Activated T-helper 17 cell treated with anti-CD3 and anti-CD28 coated beads, Interleukin-2, amount 50 U/mL, for 72 hours (primary cell): ENCODE results near the gene TOP3B. TPM values are rescaled to one million over a fixed set of nuclear protein-coding genes. Genes with fewer than 3 reads are reported as not detected.
"Not testable (repeated sequence)": the region's sequence is repeated elsewhere in the genome, so short reads cannot be mapped to it uniquely, and the experiment has no call there.

ENCODE experiments used
- ATAC-seq: fragments of 150-1000 bp; cut with Tn5 transposase; replicated peaks from 2 replicates; pipeline ENCODE4 v1.10.0; 2021; ENCODE audit warnings: mild to moderate bottlenecking, moderate library complexity
- H3K27ac Mint-ChIP-seq: one replicate; pipeline ENCODE4 v1.8.0; 2022; ENCODE audit warnings: mixed read lengths
- H3K27me3 Mint-ChIP-seq: one replicate; pipeline ENCODE4 v1.8.0; 2022; ENCODE audit warnings: mixed read lengths
- H3K36me3 Mint-ChIP-seq: one replicate; pipeline ENCODE4 v1.8.0; 2022; ENCODE audit warnings: low read depth, mild to moderate bottlenecking, mixed read lengths
- H3K4me1 Mint-ChIP-seq: one replicate; pipeline ENCODE4 v1.8.0; 2022; ENCODE audit warnings: mixed read lengths
- H3K4me3 Mint-ChIP-seq: one replicate; pipeline ENCODE4 v1.8.0; 2022; ENCODE audit warnings: mild to moderate bottlenecking, mixed read lengths
- H3K9me3 Mint-ChIP-seq: one replicate; pipeline ENCODE4 v1.8.0; 2022; ENCODE audit warnings: mixed read lengths
- total RNA-seq, 2 donors: library from RNA; stranded (reverse); gene quantifications; one replicate each; pipeline ENCODE4 v1.2.3, GENCODE V29; 2022

Gene TOP3B
- total RNA-seq, 2 donors from 2014 or later: 34.6 to 42.3 TPM

DNA sequence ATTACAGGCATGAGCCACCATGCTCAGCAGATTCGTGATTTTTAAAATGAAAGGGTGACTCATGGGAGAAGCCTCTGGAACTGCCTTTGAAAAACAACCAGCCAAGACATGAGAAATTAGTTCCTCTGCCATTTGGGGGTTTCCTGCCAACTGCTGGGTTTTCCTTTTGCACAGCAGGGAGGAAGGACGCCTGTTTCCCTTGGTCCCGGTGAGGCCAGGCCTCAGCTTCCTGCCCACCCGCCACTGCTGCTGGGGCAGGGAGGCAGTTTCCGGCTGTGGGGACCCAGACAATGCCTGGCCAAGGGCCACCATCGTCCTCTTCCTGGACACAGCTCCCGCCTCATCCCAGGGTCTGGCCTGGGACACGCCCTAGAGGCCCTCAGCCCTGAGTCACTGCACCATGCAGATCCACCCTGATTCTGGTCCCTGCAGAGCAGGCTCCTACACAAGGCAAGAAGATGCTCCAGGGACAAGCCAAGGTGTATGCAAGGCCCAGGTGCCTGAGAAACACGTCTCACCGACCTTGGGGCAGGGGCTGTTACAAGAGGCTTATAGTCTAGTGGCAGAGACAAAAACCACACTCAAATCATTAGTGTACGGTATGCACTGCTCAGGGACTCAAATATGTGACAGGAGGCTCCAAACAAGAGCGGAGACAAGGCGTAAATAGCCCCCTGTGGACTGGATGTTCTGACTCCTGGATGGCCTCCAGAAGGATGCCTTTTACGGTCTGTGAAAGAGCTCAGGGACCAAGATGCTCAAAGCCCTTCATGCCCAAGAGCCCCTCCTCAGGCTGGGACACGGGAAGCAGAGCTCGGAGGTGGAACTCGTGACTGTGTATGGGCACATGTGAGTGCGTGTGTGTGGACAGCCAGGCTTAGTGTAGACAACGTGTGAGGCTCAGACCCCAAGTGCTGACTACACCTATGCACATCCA, 39.9 kb downstream of the TOP3B start:
- Mint-ChIP-seq H3K4me3 (peak overlapping the region; percentile 15), H3K36me3 (peaks cover 6% of the 10 kb centered on the region), H3K27ac (peak overlapping the region; percentile 84), H3K9me3 (no peaks in the 10 kb centered on the region), H3K4me1 (peaks cover 22% of the 10 kb centered on the region), H3K27me3 (no peaks in the 10 kb centered on the region)
- peak; percentile 60 for ATAC-seq

DNA sequence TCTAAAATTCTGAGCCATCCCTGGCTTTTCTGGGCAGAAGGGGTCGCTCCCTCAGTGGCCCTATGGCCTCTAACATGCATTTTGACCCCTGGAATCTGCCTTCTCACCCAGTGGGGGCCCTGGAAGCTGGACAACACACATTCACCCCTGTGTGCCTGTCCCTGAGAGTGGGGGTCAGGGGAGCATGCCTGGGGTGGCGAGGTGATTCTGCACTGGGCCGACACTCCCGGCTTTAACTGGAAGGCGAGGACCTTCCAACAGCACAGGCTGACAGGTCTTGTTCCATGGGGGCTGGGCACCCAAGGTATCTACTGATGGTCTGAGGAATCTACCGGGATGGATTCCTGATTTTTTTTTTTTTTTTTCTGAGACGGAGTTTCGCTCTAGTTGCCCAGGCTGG, 40.7 kb downstream of the TOP3B start:
- no peak for ATAC-seq
- Mint-ChIP-seq H3K27ac (peak overlapping the region; percentile 84), H3K36me3 (peaks cover 6% of the 10 kb centered on the region), H3K4me3 (peak overlapping the region; percentile 15), H3K4me1 (peaks cover 20% of the 10 kb centered on the region), H3K9me3 (no peaks in the 10 kb centered on the region), H3K27me3 (no peaks in the 10 kb centered on the region)

DNA sequence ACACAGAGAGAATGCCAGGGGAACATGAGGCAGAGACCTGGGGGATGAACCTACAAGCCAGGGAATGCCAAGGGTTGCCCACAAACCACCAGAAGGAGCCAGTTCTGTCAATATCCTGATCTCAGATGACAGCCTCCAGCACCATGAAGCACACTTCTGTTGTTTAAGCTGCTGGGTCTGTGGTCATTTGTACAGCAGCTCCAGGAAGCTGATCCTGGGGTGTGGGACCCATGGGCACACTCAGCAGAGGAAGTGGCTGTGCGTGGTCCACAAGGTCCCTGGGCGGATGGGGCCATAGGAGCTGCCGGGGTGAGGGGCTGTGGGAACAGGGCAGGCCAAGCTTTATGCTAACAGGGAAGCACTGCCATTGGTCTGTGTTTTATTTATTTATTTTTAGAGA, 42.1 kb downstream of the TOP3B start:
- H3K36me3 Mint-ChIP-seq: peaks cover 6% of the 10 kb centered on the region
- peak overlapping the region; percentile 87 for H3K27ac Mint-ChIP-seq
- no peak overlapping the region for H3K4me3 Mint-ChIP-seq
- H3K4me1 Mint-ChIP-seq: peaks cover 20% of the 10 kb centered on the region
- H3K9me3 Mint-ChIP-seq: no peaks in the 10 kb centered on the region
- ATAC-seq: no peak
- no peaks in the 10 kb centered on the region for H3K27me3 Mint-ChIP-seq

DNA sequence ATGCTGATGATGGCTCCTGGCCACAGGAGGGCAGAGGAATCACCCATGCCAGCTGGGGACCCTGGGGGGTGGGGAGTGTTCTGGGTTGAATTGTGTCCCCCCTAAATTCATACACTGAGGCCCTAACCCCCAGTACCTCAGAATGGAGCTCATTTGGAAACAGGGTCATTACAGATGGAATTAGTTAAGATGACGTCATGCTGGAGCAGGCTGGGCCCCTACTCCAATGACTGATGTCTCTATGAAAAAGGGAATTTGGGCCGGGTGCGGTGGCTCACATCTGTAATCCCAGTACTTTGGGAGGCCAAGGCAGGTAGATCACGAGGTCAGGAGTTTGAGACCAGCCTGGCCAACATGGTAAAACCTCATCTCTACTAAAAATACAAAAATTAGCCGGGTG, 42.7 kb downstream of the TOP3B start:
- ATAC-seq, H3K4me3 Mint-ChIP-seq, H3K9me3 Mint-ChIP-seq, H3K36me3 Mint-ChIP-seq, H3K27me3 Mint-ChIP-seq: not testable (repeated sequence)
- Mint-ChIP-seq H3K4me1 (peaks cover 20% of the 10 kb centered on the region), H3K27ac (peak overlapping the region; percentile 87)

DNA sequence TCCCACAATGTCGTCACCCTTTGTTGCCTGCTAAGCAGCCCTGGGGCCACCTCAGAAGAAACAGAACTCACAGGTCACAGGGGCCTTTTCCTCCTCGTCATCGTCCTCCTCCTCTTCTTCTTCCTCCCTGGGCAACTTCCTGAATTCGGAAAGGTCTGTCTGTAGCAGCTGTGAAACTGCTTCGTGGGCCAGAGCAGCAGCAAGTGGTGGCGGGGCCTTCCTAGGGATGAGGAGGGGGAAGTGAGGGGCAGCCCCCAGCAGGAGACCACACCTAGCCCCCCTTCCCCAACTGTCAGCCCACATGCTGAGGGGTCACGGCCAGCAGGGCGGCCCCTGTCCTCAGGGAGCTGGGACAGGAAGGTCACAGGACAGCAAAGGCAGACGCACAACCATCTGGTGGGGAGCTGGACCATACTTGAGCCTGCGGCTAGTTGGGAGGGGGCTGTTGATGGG, 43.1 kb downstream of the TOP3B start:
- Mint-ChIP-seq H3K27me3 (no peaks in the 10 kb centered on the region), H3K4me3 (peak overlapping the region; percentile 84), H3K36me3 (peaks cover 10% of the 10 kb centered on the region), H3K4me1 (peaks cover 20% of the 10 kb centered on the region), H3K27ac (peak overlapping the region; percentile 87), H3K9me3 (no peaks in the 10 kb centered on the region)
- ATAC-seq: no peak

DNA sequence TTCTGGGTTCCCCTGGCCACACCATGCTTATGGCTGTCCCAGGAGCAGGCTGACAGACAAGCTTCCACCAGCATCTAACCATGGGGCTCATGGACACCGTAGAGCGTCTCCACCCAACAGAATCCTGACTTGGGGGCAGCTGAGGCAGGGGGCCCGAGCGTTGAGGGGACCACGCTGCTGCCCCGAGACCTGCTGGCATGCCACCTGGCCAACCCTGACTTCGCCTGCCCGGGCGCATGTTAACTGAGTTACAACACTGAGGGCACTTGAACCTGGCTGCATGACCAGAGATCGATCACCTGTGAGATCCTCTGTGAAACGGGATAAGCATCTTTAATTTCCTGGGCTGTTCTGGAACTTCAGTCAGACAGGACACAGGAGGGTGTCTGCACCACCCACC, 43.7 kb downstream of the TOP3B start:
- peaks cover 20% of the 10 kb centered on the region for H3K4me1 Mint-ChIP-seq
- no peaks in the 10 kb centered on the region for H3K27me3 Mint-ChIP-seq

DNA sequence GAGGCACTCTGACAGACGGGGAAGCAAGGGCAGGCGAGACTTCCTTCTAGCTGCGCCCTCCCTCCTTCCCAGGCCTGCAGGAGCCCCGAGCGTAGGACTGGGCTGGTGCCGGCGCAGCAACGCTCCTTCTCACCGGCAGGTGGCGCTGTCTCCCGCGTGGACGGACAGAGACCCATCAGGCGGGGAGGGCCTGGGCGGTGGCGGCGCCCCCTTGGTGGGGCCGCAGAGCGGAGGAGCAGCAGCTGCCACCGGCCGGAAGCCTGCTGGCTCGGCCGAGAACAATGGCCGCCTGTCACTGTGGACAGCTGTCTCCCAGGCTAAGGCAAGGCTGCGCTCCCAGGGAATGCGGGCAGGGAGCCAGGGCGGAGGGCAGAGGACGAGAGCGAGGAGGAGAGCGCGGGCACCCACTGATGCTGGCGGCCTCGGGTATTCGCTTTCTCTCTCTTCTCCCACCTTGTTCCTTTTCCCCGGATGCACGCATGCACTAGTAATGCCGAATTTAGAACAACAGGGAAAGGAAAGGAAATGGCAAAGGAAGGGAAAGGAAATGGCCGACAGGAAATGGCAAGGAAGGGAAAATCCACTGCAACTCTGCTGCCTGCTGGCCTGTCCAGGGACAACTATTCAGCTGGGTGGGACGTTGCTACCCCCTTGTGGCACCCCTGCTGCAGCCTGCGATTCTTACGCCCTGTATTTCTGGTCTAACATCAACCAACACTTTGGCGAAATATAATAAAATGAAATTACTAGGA, 44.3 kb downstream of the TOP3B start:
- peak; percentile 93 for ATAC-seq
- no peaks in the 10 kb centered on the region for H3K27me3 Mint-ChIP-seq
- H3K4me1 Mint-ChIP-seq: peaks cover 20% of the 10 kb centered on the region
- peaks cover 10% of the 10 kb centered on the region for H3K36me3 Mint-ChIP-seq
- H3K9me3 Mint-ChIP-seq: no peaks in the 10 kb centered on the region
- H3K4me3 Mint-ChIP-seq: peak overlapping the region; percentile 84
- H3K27ac Mint-ChIP-seq: peak overlapping the region; percentile 87

More for the DNA sequence above, 43.7 kb downstream of the TOP3B start:
- no peak for ATAC-seq
- H3K9me3 Mint-ChIP-seq: no peaks in the 10 kb centered on the region
- H3K27ac Mint-ChIP-seq: peak overlapping the region; percentile 87
- H3K4me3 Mint-ChIP-seq: peak overlapping the region; percentile 84
- H3K36me3 Mint-ChIP-seq: peaks cover 10% of the 10 kb centered on the region

DNA sequence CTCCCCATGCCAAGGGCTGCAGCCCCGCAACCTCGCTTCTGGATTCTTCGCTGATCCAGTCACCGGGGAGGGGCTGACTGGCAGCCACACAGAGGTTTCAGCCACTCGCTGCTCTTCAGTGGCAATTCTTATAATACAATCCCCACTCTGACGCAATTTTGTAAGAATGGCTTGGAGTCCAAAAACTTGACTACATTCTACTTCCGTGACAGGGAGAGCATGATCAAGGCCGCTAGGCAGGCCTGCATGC, 44.8 kb downstream of the TOP3B start:
- peaks cover 6% of the 10 kb centered on the region for H3K36me3 Mint-ChIP-seq
- H3K4me3 Mint-ChIP-seq: peak overlapping the region; percentile 84
- H3K27ac Mint-ChIP-seq: peak overlapping the region; percentile 87
- peaks cover 17% of the 10 kb centered on the region for H3K4me1 Mint-ChIP-seq
- no peaks in the 10 kb centered on the region for H3K27me3 Mint-ChIP-seq
- ATAC-seq: no peak
- H3K9me3 Mint-ChIP-seq: no peaks in the 10 kb centered on the region

DNA sequence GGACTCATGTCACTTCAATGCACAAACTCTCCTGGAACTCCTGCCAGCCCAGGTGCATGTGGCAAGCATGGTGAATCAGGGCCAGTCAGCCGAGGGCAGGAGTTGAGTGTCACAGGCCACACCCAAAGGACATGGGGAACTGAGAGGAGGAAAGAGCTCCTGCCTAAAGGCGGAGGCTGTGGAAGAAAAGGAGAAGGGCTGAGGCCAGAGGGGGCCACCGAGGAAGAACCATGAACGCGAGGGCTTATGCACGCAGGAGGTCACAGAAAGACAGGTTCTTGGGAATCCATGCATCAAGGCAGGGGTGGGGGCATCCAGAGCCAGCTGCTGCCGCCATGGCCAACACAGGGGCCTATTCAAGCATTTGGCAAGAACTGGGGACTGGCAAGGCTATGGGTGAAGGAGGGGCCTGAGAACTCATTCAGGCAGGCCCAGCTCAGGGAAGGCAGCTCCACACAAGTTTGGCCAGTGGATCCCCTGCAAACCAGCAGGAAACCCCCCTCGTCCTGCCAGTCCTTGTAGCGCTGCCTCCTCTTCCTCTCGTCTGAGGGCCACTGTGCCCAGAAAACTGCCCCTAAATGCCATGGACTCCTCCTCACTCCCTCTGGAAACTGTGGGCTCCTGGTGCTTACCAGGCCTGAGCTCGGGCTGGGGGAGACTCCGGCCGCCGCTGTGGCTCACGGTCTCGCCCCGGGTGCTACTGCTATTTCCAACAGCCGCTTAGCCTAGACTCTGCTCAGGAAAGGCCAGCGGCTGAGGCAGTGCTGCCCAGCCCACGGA, 45.4 kb downstream of the TOP3B start:
- Mint-ChIP-seq H3K4me3 (peak overlapping the region; percentile 84), H3K27ac (no peak overlapping the region)

DNA sequence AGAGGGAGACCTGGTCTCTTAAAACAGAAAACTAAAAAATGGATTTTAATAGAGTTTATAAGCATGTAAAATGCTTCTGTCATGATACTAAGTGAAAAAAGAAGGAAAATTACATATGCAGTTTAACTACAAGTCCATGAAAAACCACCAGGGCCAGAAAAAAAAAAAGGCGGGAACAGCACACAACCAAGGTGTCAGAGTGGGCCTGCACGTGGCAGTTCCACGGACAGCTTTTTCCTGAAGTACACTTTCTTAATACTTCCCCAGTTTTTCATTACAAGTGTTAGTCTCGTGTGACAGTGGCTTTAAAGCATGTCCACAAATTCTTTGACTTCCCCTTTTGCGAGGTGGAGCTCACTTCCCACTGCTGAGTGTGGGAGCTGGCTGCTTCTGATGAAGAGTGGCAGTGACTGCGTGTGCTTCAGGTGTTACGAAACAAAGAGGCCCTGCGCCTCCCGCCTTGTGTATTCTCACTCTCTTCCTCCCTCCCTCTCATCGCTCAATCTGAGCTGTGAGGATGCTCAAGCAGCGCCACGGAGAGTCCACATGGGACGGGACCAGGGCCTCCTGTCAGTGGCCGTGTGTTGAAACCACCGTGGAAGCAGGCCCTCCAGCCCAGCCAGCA, 46.3 kb downstream of the TOP3B start:
- Mint-ChIP-seq H3K4me3 (no peak overlapping the region), H3K4me1 (peaks cover 9% of the 10 kb centered on the region), H3K27me3 (no peaks in the 10 kb centered on the region), H3K27ac (no peak overlapping the region), H3K36me3 (peaks cover 4% of the 10 kb centered on the region), H3K9me3 (no peaks in the 10 kb centered on the region)
- ATAC-seq: no peak

More for the DNA sequence above, 45.4 kb downstream of the TOP3B start:
- H3K27me3 Mint-ChIP-seq: no peaks in the 10 kb centered on the region
- H3K4me1 Mint-ChIP-seq: peaks cover 14% of the 10 kb centered on the region
- H3K36me3 Mint-ChIP-seq: peaks cover 4% of the 10 kb centered on the region
- no peak for ATAC-seq
- H3K9me3 Mint-ChIP-seq: no peaks in the 10 kb centered on the region

DNA sequence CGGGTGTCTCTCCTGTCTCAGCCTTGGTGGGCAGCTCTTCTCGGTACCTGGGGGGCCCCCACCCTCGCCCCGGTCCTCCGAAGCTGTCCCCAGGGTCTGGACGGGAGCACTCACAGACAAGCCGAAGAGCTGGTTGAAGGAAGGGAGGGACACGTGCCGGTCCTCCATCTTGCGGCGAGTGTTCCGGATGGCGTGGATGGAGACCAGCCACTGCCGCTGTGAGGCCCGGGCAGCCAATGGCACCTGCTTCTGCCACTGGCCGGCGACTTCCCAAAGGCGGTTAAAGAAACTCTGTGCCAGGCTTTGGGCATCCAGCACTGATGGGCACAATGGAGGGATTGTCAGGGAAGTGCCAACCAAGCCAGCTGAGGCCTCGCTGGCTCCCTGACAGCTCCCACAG, 48.7 kb downstream of the TOP3B start:
- Mint-ChIP-seq H3K27ac (no peak overlapping the region), H3K36me3 (peaks cover 21% of the 10 kb centered on the region), H3K27me3 (no peaks in the 10 kb centered on the region), H3K4me3 (no peak overlapping the region), H3K9me3 (no peaks in the 10 kb centered on the region), H3K4me1 (no peaks in the 10 kb centered on the region)
- ATAC-seq: no peak

DNA sequence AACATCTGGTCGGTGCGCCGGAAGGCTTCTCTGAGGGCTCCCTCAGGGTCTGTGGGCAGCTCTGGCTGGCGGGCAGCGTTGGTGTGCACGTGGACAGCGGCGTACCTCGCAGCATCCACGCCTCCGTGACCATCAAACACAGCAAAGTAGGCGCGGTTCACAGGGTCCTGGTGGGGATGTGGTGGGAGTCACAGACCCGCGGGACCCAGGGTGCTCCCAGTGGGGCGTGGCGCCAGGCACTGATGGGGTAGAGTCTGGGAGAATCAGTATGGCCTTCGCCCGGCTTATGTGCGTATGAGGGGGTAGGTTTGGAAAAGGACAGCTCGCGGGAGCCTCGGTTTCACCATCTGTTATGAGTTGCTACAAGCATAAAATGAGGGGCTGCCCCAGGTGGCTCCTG, 49.2 kb downstream of the TOP3B start:
- H3K27ac Mint-ChIP-seq: no peak overlapping the region
- H3K9me3 Mint-ChIP-seq: no peaks in the 10 kb centered on the region
- H3K4me3 Mint-ChIP-seq: no peak overlapping the region
- peaks cover 21% of the 10 kb centered on the region for H3K36me3 Mint-ChIP-seq
- H3K4me1 Mint-ChIP-seq: no peaks in the 10 kb centered on the region
- no peaks in the 10 kb centered on the region for H3K27me3 Mint-ChIP-seq
- no peak for ATAC-seq

DNA sequence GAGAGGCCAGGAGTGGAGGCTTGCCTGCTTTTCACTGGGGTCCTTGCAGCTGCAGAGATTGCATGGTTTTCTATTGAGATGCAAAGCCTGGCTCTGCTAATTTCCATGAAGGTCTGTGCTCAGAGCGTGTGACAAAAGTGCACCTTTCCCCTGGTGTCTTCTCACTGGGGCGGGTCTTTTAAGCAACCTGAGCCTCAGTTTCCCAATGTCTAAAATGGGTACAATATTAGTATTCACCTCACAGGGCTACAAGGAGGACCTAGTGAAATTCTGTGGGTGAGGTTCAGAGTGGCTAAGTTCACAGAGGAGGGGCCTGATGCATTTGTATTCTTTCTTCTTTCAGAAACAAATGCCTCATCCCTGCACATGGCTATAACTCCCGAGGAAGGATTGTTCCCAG, 50.2 kb downstream of the TOP3B start:
- H3K9me3 Mint-ChIP-seq: no peaks in the 10 kb centered on the region
- peaks cover 21% of the 10 kb centered on the region for H3K36me3 Mint-ChIP-seq
- no peak for ATAC-seq
- no peak overlapping the region for H3K4me3 Mint-ChIP-seq
- H3K27ac Mint-ChIP-seq: no peak overlapping the region
- no peaks in the 10 kb centered on the region for H3K27me3 Mint-ChIP-seq
- H3K4me1 Mint-ChIP-seq: no peaks in the 10 kb centered on the region

DNA sequence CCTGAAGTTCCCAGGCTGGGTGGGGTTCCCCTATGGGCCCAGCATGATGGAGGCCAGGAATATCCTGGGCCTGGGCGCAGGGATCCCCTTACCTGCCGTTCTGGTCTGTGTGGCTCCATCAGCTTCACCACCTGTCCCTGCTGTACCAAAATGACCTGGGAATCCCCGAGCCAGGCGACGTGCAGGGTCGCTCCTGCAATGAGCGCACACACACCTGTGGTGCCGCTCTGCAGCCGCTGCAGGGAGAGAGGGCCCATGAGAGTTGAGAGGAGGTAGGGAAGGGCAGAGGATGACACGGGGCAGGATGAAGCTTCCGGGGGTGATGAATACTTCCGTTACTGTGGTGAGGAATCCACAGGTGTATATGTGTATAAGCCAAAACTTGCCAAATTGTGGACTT, 51.5 kb downstream of the TOP3B start:
- Mint-ChIP-seq H3K36me3 (peaks cover 21% of the 10 kb centered on the region), H3K4me1 (no peaks in the 10 kb centered on the region), H3K9me3 (no peaks in the 10 kb centered on the region), H3K27me3 (no peaks in the 10 kb centered on the region), H3K4me3 (no peak overlapping the region), H3K27ac (no peak overlapping the region)
- no peak for ATAC-seq
